Fibroblast of skin of left biceps (primary cell): ENCODE results near the gene UMAD1.
"Not testable (repeated sequence)": the region's sequence is repeated elsewhere in the genome, so short reads cannot be mapped to it uniquely, and the experiment has no call there.

Experiments used
- DNase-seq, 2 experiments: peaks; one replicate each; pipeline ENCODE4 v3.0.0-alpha.2; 2013; ENCODE audit warnings: low read depth in 2 of 2

The UMAD1 gene

GRCh38 chr7:7652798-7653540 lies 12.4 kb downstream of the UMAD1 start:
- no peak for DNase-seq

DNA sequence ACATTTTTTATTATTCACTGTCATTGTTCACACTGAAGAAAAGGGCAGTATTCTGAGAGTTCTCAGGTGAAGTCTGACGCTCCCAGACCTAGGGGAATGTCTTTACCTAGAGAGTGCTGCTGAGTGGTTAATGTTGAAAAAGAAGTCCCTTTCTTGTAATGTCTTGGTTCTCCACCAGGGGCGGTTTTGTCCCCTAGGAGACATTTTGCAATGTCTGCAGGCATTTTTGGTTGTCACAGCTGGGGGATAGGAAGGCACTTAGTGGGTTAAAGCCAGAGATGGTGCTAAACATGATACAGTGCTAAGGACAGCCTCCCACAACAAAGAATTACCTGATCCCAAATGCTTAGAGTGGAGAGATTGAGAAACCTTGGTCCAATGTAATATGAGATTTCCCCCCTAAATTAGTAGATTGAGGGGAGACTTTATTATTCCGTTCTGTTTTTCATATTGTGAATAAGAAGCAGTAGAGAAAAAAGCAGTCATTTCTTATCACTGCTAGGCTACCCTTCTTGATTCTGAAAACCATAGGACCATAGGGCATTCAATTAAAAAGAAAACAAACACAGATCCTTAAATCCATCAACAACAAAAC lies 13.1 kb downstream of the UMAD1 start:
- no peak for DNase-seq

GRCh38 chr7:7654964-7655715 lies 14.6 kb downstream of the UMAD1 start:
- no peak for DNase-seq

GRCh38 chr7:7656459-7656858 lies 15.9 kb downstream of the UMAD1 start:
- not testable (repeated sequence) for DNase-seq

DNA sequence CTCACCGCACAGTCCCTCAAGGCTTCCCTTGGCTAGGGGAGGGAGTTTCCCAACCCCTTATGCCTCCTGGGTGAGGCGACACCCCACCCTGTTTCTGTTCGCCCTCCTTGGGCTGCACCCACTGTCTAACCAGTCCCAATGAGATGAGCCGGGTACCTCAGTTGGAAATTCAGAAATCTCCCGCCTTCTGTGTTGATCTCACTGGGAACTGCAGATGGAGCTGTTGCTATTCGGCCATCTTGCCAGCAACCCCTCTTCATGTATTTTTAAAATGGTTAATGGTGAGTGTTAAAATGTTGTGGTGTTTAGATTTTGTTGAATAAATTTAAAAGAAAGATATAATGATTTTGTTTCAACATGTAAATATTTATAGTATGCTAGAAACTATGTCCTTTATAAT lies 22.0 kb downstream of the UMAD1 start:
- no peak for DNase-seq

DNA sequence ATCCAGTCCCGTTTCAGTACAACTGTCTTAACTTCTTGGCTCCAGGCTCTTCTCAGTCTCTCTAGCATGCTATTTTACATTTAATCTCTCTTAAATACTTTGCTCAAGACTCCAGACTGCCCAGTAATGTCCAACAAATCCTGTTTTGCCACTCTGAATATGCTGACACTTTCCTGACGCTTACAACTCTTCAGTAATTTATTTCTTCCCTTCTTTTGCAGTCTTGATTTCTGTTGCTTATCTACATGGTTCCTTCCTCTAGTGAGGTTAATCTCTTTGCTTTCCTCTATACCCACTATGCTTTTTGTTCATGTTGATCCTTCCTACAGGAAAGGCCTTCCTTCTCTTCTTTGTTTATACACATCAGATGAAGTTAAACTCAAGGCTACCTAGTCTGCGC lies 23.7 kb downstream of the UMAD1 start:
- no peak for DNase-seq

DNA sequence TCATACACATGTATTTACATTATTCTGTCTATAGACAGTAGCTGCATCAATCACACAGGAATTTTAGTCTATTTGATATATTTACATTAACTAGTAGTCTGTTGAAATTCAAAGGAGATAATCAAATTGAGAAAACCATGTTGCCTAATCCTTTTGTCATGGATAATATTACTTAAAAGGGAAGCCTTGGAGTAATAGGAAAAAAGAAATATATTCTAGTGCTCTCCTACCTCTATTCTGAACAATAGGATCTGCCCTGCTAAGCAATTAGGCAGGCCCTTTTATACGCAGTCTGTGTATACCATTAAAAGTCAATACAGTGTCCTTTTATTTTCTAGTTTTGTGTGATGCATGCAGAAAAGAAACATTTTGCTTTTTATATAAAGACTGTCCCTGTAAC lies 24.5 kb downstream of the UMAD1 start:
- DNase-seq = no peak

- no peak for DNase-seq
These were observed 26.6 kb downstream of the UMAD1 start for GRCh38 chr7:7667187-7667586.

DNA sequence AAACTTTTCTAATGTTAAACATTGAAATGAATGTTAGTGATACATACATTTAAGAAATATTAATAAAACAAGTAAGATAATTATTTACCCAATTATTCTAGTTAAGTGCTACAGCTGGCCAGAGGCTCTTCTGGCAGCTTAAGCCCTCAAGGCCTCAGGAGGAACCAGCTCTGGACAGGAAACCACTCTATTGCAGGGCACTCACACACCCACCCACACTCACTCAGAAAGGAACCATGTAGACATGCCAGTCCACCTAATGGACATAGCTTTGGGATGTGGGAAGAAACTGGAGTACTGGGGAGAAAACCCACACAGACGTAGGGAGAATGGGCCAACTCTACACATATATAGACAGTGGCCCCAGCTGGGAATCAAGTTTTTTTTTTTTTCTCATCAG lies 28.2 kb downstream of the UMAD1 start:
- DNase-seq = no peak

- DNase-seq = no peak
These were observed 29.9 kb downstream of the UMAD1 start for GRCh38 chr7:7670490-7670889.

DNA sequence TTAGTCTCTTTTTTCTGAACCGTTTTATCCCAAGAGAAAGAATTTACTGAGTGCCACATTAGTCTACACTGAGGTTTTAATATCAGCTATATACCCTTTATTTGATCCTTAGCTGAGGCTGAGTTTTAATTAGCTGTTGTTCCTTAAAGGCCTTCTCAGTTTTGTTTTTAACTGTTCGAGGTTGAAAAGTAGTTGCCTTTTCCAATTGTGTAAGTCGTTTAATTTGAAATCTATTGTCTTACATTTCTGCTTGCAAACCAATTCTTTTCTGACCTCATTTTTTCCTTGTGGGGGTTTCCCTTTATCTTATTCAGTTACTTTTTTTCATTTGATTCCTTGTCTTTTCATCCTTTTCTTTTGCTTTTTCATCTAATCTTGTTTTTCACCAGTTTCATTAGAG lies 30.8 kb downstream of the UMAD1 start:
- no peak for DNase-seq

- DNase-seq = no peak
These were observed 32.1 kb downstream of the UMAD1 start for GRCh38 chr7:7672545-7673239.

- no peak for DNase-seq
These were observed 32.6 kb downstream of the UMAD1 start for GRCh38 chr7:7673240-7673550.

- DNase-seq = no peak
These were observed 35.1 kb downstream of the UMAD1 start for GRCh38 chr7:7675686-7676085.

GRCh38 chr7:7679640-7680039 lies 39.1 kb downstream of the UMAD1 start:
- not testable (repeated sequence) for DNase-seq

- peak in 1 of 2 experiments; percentile 23 for DNase-seq
These were observed 40.8 kb downstream of the UMAD1 start for GRCh38 chr7:7681191-7681935.

GRCh38 chr7:7681936-7682329 lies 41.4 kb downstream of the UMAD1 start:
- no peak for DNase-seq

DNA sequence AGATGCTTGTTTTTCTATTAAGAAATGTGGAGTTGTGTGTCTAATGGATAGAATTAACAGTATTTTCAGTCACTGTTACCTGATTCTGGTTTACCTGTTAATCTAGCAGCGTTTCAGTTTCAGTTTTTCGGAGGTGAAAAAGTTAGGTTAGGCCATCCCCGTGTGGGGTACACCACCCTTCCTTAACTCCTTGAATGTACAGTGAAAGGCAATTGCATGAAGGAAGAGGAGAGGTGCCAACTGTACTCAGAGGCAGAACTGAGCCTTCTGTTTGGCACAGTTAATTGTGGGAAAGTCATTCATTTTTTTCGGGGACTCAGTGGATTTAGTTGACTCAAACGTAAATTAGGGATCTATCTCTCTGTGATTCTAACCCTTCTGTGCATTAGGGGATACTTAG lies 42.3 kb downstream of the UMAD1 start:
- no peak for DNase-seq

DNA sequence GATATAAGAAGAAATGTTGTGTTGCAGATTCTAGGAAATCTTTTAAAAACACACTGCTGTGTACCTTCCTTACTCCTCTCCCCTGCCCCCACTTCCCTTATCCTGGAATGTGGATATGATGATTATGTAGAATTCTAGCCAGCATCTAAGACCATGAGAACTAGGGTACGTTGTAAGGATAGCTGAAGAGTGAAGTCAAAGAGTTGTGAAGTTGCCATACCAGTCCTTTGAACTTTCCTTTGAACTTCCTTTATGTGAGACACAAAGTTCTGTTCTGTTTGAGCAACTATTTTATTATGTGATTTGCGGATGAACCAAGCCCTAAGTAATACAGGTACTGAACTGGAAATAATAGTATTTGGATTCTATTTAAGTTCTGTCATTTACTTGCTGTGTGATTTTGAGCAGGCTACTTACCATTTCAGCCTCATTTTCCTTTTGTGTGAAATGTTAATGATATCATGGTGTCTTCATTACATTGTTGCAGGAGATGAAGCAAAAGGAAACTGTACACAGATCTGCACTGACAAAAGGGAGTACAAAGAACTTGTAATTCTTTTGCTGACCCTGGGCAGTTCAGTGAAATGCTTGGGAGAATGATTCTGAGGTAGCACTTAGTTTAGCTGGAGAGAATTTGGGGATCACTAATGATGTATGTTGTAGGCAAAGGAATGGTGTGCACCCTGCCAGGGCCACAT lies 46.4 kb downstream of the UMAD1 start:
- no peak for DNase-seq

DNA sequence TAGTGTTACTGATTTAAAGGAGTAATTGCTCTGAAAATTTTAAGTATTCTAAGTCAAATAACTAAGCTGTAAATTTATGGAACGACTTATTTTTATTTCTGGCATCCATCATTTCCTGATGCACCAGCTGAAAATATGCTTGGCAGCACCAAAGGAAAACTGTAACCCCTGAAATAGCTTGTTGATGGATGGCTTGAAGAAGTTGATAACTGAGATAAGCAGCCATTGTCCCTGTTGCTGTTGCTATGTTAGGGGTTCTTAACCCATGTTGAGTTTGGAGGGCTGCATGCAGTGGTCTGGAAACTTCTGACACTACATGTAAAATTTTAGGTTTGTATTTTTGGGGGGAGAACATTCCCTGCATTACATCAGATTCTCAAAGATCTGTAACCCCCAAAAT lies 47.2 kb downstream of the UMAD1 start:
- no peak for DNase-seq

GRCh38 chr7:7688310-7688709 lies 47.8 kb downstream of the UMAD1 start:
- no peak for DNase-seq
